GM18508 (cell line): ENCODE results near the gene PTPRQ.
"Not testable (repeated sequence)": the region's sequence is repeated elsewhere in the genome, so short reads cannot be mapped to it uniquely, and the experiment has no call there.

Experiments used
- ATAC-seq: cut with Tn5 transposase; IDR thresholded peaks from one replicate; pipeline ENCODE4 v1.9.1; 2021; ENCODE audit warnings: moderate number of reproducible peaks; ENCODE audit not compliant: insufficient read depth, unreplicated experiment

The PTPRQ gene

GRCh38 chr12:80443974-80444666, at the start of gene PTPRQ:
TSS of gene PTPRQ (plus strand) at chr12:80444235. CDS start at chr12:80444346, 111 bp downstream.
- ATAC-seq: no peak

DNA sequence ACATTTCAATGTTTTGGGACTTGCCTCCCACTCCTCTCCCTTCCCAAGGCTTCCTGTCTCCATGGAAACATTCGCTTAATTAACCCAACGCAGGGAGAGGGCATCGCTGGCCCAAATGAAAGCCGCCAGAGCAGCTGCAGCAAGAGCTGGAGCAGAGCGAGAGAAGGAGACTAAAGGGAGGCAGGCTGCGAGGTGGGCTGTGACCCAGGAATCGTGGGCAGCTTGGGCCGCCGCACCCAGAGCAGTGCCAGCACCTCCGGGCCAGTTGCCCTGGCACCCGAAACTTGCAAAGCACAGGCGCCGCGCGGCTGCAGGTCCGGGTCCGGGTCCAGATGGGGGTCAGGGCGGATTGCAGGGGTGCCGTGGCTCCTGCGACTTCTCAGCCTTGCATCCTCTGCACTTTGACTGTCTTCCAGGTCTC, 43.5 kb upstream of the PTPRQ start:
- no peak for ATAC-seq

DNA sequence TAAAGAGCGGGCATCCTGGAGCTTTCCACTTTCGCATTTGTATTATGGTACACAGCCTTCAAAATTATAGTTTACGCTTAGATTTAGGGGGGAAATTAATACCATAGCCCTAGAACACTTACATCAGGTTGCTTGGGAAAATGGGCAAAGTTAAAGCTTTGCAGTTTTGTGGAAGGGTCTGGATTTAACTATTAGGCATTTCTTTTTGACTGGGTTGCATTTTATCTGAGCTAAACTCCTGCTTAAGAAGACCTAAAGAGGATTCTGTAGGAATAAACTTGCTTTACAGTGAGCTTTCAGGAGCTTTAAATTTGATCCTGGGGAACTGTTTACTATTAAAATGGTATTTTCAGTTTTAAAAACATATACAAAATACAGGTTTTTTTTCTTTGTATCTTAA, 42.8 kb upstream of the PTPRQ start:
- no peak for ATAC-seq

DNA sequence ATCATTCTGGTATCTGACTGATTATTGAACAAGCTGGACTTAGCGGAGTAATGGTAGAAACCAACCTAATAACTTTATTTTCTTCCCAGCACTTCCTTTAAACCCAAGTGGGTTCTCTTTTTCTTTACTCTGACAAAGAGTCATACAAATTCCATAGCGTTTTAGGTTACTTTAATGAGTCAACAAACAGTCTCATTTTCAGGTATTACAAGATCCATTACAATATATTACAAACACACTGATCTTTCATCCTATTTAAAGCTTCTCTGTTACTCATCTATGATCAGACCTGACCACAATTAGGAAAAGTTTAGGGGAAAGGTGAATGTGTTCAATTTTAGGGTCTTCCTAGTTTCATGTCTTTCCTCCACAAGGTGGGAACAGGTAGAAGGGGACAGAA, 39.4 kb upstream of the PTPRQ start:
- ATAC-seq: no peak

DNA sequence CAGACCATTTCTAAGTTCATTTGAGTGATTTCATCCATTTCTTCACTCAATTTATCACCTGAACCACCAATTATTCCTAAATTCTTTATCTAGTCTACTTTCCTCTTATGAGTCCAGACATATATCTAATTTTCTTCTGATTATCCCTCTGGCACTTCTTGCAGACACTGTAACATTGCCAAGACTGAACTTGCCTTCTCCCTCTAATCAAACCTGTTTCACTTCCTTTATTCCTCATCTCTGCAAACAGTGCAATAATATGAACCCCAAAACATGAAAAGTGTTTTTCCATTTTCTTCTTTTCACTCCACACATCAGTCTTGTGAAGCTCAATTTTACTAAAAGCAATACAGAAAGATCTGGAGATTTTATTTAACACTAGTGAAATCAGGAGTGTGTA, 37.8 kb upstream of the PTPRQ start:
- ATAC-seq: no peak

- ATAC-seq: no peak
Observed at GRCh38 chr12:80411787-80412186, 32.2 kb upstream of the PTPRQ start.

- peak; percentile 73 for ATAC-seq
Observed at GRCh38 chr12:80412343-80412953, 31.6 kb upstream of the PTPRQ start.

GRCh38 chr12:80413462-80413861, 30.6 kb upstream of the PTPRQ start:
- ATAC-seq: no peak

DNA sequence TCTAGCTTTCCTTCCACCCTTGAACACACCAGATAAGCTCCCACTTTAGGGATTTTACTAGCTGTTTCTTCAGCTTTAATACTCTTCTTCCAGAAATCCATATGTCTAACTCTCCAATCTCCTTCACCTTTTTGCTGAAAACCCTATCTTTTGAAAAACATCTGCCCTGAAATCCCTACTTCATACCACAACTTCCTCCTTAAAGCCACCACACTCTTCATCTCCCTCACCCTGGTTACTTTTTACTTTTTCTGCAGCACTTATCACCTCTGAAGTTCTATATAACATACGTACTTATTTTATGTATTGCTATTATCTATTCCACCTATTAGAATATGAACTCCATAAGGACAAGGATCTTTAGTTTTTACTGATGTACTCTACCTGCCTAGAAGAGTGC, 28.6 kb upstream of the PTPRQ start:
- no peak for ATAC-seq

GRCh38 chr12:80419644-80420043, 24.4 kb upstream of the PTPRQ start:
- no peak for ATAC-seq

DNA sequence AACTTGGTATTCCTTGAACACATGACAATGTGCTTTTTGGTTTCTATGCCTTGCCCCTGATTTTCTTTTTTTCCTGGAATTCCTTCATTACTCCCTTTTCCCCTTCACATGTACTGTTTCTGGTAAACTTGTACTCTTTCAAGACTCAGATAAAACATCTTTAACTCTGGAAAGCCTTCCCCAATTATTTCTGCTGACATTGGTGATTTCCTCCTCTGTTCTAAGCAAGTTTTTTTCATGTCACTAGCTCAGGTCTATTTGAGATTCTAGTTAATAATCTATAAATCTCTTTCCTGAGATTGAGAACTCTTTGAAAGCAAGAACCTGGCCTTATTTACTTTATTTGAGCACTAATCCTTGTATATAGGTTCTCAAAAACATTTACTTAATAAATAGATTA, 24.0 kb upstream of the PTPRQ start:
- ATAC-seq: no peak

DNA sequence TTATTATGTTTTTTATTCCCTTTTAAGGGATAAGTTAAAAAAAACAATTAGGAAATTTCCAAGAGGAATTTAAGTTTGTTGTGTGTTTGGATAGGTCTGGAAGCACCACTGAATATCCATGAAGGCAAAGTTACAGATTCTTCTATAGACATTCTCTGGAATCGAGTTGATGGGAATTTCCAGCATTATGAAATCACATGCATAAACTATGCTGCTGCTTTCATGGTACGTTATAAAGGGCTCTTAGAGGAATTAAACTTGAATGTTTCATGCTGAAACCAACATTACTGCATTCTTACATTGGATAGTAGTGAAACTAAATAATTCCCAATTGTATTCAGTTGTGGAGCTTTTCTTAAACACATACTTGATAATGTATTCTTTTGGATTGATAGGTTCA, 21.5 kb upstream of the PTPRQ start:
- no peak for ATAC-seq

DNA sequence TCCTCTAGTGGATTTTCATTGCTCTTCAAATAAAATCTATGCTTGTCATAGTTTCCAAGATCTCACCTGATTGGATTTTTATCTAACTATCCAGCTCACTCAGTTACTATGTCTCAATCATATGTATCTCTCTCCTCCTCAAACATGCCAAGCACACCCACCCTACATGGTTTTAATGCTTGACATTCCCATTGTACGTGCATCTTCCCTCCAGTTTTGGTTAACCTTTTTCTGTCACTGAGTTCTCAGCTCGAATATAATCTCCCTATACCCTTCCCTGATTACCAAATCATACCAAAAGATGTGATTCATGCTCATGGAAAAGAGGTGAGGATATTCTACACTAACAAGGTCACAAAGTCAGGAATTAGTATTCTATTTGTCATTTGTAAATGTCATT, 12.0 kb upstream of the PTPRQ start:
- no peak for ATAC-seq

GRCh38 chr12:80441921-80442320, 2.1 kb upstream of the PTPRQ start:
- ATAC-seq: no peak

- no peak for ATAC-seq
Observed at GRCh38 chr12:80442426-80443222, 1.4 kb upstream of the PTPRQ start.

DNA sequence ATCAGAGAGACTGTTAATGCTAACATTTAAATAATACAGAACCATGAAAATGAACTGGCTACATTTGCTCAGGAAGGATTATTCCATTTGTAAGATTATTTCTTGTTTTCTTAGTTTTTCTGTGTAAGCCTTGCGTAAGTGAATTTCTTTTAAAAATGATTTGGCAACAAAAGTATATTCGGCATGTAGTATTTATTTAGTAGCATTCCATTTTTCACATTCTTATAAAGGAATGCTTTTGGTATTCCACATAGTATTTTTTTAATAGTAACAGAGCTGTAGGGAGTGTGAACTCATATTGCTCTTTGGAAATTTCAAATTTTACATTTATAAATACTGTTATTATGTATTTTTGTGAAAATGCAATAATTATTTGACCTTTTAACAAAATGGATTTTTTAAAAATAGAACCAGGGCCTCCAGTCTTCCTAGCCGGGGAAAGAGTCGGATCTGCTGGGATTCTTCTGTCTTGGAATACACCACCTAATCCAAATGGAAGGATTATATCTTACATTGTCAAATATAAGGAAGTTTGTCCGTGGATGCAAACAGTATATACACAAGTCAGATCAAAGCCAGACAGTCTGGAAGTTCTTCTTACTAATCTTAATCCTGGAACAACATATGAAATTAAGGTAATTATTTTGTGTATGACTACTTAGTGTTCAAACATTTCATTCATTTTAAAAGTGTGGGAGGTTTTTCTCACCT, 1.2 kb downstream of the PTPRQ start:
- ATAC-seq: no peak

GRCh38 chr12:80456513-80456912, 12.5 kb downstream of the PTPRQ start:
- no peak for ATAC-seq

GRCh38 chr12:80460972-80461371, 16.9 kb downstream of the PTPRQ start:
- no peak for ATAC-seq

- ATAC-seq: not testable (repeated sequence)
Observed at GRCh38 chr12:80461851-80462250, 17.8 kb downstream of the PTPRQ start.

GRCh38 chr12:80469681-80470080, 25.6 kb downstream of the PTPRQ start:
- ATAC-seq: no peak

GRCh38 chr12:80470403-80470802, 26.4 kb downstream of the PTPRQ start:
- ATAC-seq: no peak
